NCI-H1694 (cell line): ENCODE results near the gene NMT1.

Experiments used
- DNase-seq: peaks from one replicate; lab custom pipeline; 2025; lab: John Stamatoyannopoulos, UW

The NMT1 gene

GRCh38 chr17:45104907-45105624, 43.9 kb downstream of the NMT1 start:
- DNase-seq = no peak

DNA sequence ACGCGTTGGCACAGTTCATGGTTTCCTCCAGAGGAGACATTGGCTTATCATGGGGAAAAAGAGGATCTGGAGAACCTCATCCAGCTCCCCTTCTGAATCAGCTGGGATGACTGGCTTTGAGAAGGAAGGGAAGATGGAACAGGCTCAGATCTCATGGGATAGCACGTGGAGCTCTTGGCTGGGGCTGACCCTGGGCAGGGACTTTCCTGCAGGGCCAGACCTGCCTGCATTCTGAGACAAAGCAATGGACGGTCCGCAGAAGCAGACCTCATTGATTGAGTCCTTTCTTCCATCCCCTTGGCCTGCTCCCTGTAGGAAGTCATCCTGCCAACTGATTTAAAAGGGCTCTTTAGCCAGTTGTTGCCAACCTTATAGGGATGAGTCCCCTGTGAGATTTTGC, 45.0 kb downstream of the NMT1 start:
- no peak for DNase-seq

DNA sequence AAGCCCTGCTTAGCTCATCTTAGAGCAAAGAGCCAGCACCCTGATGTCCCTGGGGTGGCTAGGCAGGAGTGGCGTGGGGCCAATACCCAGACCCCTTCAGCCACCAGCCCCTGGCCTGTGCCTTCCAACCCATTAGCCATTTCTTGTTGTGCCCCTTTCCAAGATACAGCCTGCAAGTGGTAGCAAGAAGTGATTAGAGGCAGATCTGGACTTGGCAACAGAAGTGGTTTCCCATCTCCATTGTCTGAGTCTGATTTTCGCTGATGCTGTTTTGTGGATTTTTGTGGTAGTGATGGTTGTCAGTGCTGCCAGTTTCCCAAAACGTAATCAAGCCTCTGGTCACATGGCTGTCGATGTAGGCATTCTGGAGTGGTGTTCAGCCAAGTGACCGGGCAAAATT, 45.5 kb downstream of the NMT1 start:
- no peak for DNase-seq

GRCh38 chr17:45107293-45108010, 46.3 kb downstream of the NMT1 start:
- DNase-seq = no peak

DNA sequence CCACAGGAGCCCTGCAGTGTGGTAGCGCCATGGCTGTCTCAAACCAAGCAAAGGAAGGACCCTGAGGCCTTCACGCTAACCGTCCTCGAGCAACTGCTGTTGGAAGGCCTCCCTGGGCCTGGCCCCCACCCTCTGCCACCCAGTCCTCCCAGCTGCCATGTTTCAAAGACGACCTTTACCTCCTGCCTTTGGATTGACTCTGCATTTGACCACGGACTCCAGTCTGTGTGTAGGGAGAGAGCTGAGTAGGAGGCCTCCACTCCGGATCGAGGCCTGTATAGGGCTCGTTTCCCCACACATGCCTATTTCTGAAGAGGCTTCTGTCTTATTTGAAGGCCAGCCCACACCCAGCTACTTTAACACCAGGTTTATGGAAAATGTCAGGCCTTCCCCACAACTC, 46.9 kb downstream of the NMT1 start:
- DNase-seq = no peak

DNA sequence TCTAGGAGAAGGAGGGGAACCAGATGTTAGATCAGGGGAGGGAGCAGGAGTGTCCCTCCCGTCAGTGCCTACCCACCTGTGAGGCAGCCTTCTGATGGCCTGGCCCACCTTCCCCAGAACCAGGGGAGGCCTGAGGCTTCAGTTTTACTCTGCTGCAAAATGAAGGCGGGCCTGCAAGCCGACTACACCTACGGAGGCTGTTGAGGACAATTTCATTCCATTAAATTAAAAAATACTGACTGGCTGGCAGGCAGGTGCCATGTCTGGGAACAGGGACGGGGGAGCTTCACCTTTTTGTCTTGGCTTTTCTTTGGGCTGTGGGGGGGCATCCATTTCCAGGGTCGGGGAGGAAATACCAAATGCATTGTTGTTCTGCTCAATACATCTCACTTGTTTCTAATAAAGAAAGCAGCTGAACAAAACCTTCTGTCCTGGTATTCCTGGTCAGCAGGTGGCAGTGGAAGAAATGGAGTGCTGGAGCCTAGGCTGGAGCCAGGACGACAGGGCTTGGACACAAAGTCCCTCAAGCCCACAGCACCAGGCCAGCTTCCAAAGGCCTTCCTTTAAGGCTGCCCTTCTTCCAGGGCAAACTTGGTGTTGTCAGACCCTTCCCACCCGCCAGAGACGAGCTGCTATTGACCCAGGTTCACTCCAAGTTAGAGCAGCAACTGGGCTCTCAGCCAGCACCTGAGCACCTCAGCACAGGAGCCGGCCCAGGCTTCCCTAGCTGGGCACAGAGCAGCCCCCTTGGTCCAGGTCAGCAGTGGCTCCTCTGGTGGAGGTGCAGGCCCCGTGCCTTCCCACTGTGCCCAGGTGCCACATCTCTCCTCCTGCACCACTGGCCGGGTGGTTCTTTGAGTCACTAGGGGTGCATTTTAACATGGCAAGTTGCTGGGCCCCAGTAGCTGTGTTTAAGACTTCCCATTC, 47.7 kb downstream of the NMT1 start:
- no peak for DNase-seq

DNA sequence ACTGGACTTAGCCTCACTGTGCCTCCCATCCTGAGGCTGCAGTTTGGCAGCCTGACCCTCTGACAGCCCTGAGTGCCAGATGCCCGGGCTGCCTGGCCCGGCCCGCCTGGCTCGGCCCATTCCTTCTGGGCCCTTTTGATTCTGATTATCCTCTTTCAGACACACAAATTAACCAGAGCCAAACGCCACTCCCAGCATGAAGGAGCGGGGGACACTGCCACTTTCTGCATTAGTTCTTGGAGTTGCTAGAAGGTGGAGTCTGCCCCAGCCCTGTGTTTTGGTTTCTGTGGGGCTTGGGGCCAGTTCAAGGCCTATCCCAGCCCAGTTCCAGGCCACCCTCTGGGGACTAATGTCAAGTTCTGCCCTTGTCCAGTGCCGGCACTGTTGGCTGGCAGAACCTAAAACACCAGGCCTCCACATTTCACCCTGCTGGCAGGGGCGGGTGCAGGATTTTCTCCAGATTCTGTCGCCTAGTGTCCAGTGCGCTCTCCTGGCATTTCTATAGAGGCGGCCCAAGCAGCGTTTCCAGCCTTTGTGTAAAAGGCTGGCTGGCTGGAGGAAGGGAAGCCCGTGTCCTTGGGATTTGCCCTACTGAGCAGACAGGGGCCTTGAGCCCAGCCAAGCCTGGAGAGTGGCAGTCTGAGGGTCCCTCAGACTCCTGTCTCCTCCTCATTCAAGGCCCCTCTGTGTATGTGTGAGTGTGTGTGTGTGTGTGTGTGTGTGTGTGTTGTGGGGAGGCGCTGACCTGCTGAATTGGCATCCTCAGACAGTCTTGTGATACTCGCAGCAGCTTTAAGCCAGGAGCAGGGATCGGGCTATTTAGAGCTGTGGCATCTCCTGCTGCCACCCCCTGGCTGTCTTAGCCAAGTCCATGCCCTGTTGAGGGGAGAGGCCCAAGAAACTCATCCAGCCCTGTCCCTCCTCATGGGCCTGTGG, 49.8 kb downstream of the NMT1 start:
- no peak for DNase-seq

GRCh38 chr17:45111850-45112249, 50.7 kb downstream of the NMT1 start:
- DNase-seq = no peak

DNA sequence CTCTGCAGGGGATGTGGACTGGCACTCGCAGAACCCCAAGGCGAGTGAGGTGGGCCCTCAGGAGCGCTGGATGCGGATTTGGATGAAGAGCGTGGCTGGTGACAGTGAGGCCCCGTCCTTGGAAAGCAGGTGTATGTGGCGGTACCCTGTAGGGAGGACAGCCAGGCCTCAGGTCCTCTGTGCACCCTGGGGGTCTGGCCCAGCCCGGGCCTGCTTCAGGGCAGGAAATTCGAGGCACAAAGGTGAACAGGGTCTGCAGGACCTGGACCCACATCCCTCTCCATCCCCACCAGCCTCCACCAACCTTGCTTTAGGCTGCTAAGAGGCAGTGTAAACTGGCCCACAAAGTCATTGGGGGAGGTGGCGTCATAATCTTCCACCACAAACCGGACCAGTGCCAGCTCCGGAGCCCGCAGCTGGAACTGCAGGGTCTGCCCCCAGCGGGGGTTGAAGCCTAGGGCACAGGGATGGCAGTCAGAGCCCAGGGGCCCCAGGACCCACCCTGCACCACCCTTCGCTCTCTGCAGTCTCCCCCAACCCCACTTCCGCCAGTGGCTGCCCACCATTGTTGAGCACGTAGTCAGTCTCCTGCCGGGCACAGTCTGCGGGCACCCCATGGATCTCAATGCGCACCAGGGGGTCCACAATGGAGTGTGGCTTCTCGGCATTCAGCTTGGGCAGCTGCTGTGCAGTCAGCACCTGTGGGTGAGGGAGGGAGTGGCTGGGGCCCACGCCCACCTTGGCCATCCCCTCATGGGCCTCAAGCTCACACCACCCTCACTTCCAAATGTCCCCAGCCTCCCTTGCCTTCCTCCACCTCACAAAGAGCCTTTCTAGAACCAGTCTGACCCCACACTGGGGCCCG, 51.7 kb downstream of the NMT1 start:
- no peak for DNase-seq

DNA sequence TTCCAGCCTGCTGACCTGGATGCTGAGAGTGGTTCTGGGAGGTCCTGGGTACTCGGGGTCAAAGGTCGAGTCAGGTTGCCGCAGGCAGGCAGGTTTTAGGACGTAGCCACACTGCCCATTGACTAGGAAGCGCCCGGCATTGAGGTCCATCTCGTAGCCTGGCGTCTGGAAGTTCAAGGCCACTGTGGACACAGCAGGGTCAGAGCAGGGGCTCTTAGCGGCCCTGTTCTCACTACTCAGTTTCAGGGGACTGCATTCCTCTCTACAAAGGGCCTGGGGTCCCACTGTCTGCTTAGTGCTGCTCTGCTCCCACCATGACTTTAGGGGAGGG, 52.3 kb downstream of the NMT1 start:
- no peak for DNase-seq

- no peak for DNase-seq
Measured at GRCh38 chr17:45114117-45114932, 53.2 kb downstream of the NMT1 start.

DNA sequence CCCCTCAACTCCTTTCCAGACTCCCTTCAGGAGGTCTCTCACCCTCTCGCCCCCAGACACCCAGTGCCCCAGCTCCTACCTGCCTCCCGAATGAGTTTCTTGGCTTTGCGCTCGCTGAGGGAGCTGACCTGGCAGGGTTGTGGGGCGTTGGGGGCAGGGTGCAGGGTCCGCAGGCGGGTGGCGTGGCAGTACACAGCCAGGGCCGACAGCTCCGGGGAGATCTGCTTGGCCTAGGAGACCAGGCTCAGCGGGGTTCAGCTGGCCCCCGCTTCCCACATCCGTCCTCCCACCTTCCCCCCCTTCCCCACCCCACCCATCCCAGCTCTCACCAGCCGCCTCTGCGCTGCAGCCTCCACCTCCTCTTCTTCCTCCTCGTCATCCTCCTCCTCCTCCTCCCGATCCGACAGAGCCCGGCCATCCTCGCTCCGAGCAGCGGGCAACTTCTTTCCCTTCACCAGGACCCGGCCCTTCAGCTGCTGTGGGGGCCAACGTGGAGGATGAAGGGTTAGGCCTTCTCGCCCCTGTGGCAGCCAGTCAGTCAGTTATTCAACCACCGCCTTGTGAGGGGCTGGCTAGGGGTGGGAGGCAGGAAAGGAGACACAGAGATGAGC, 54.0 kb downstream of the NMT1 start:
- no peak for DNase-seq

- DNase-seq = no peak
Measured at GRCh38 chr17:45115871-45116270, 54.8 kb downstream of the NMT1 start.

- no peak for DNase-seq
Measured at GRCh38 chr17:45116434-45117016, 55.4 kb downstream of the NMT1 start.

GRCh38 chr17:45117334-45117733, 56.2 kb downstream of the NMT1 start:
- no peak for DNase-seq

DNA sequence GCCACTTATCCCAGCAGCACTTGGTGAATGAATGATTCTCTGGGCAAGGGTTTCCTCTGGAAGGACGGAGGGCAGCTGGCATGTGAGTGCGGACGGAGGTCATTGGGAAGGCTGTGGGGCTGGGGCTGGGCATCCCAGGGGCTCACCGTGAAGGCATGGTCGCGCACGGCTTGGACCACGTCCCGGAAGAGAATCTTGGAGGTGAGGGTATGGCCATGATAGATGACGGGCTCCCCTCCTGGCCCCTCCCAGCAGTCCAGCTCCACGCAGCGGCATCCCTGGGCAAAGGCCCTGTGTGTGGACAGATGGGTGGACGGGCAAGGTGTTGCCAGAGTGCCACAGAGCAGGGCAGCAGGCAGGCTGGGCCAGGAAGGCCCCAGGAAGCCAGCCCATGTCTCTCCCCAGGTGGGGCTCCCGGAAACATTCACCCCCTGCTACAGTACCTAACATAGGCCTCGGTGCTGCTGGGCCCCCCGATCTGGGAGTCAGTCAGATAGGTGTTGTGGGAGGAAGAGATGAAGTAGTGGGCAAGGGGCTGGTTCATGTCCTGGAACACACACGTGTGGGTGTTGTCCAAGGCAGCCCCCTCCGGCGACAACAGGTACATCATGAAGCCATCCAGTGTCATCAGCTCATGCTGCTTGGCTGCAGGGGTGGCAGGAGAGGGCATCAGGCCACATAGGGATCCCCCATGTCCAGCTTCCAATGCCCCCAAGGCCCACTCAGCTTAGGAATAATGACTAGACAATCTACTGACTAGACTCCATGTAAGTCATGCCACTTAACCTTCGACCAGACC, 56.9 kb downstream of the NMT1 start:
- DNase-seq = no peak

DNA sequence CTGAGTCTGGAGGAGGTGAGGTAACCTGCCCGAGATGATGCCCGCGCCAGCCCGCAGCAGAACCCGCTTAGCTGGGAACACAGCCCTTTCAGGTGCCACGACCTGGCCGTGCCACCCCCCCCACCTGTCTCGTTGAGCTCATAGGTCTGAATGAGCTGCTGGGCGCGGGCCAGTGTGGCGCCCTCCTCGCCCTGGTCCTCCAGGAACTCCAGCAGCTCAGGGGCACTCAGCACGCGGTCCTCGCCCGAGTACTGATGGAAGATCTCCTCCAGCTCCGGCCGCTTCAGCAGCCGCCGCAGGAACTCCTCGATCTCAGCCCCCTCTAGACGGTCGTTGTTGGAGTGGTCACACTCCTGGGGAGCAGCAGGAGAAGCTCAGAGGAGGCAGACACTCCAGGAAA, 57.6 kb downstream of the NMT1 start:
- DNase-seq = no peak

DNA sequence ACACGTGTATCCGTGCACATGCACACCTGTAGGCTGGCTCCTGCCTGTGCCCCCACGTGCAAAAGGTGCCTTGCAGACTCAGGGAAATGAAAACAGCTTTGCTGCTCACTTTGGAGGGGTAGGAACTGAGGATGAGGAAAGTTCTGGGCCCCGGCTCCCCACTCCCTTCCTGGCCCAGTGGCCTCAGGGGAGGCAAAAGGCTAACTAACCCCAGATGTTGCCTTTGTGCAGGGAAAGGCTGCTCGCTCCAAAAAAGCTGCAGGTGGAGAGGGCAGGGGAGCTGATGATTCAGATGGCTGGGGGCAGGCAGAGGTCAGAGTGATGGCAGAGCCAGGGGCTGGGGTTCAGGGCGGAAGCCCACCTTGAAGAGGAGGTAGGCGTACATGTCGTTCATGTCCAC, 58.8 kb downstream of the NMT1 start:
- DNase-seq = no peak
